HepG2 (cell line): ENCODE results near the gene CYP2U1. TPM values are rescaled to one million over a fixed set of nuclear protein-coding genes. Genes with fewer than 3 reads are reported as not detected.

Source experiments
- AHR ChIP-seq: IDR thresholded peaks from 2 replicates; pipeline ENCODE4 v1.6.1; 2018; ENCODE audit warnings: missing genetic modification reagents, missing compliant biosample characterization
- CENPT ChIP-seq: sonication (generic); formaldehyde crosslinking; IDR thresholded peaks from 2 replicates; pipeline ENCODE4 v1.8.0; 2022; ENCODE audit warnings: low read depth, mild to moderate bottlenecking, moderate library complexity, missing genetic modification reagents
- IKZF4 ChIP-seq: sonication (generic); formaldehyde crosslinking; IDR thresholded peaks from 2 replicates; pipeline ENCODE4 v1.5.1; 2020; ENCODE audit warnings: borderline replicate concordance, mild to moderate bottlenecking, low read depth, missing genetic modification reagents; ENCODE audit errors: not compliant biosample characterization
- KAT7 ChIP-seq: IDR thresholded peaks from 2 replicates; pipeline ENCODE4 v1.6.1; 2018; ENCODE audit warnings: borderline replicate concordance, missing compliant biosample characterization
- NFKB2 ChIP-seq: sonication (generic); formaldehyde crosslinking; IDR thresholded peaks from 2 replicates; pipeline ENCODE4 v1.4.0; 2020; ENCODE audit warnings: missing genetic modification reagents, borderline replicate concordance
- NONO ChIP-seq, 2 experiments: fragments of 450-650 bp in 1 of 2; sonication (generic) in 1 of 2; formaldehyde crosslinking in 1 of 2; IDR thresholded peaks in 1 of 2; conservative IDR thresholded peaks in 1 of 2; 2 replicates each; pipeline versions ENCODE4 v1.6.1 to v1.8.0; 2017 to 2022; ENCODE audit warnings: mild to moderate bottlenecking in 1 of 2, missing genetic modification reagents in 1 of 2, moderate library complexity in 1 of 2
- ZNF44 ChIP-seq: sonication (generic); formaldehyde crosslinking; IDR thresholded peaks from 2 replicates; pipeline ENCODE4 v1.5.1; 2020; ENCODE audit warnings: mild to moderate bottlenecking, missing genetic modification reagents
- ZNF547 ChIP-seq: sonication (generic); formaldehyde crosslinking; IDR thresholded peaks from 2 replicates; pipeline ENCODE4 v1.5.1; 2020; ENCODE audit warnings: mild to moderate bottlenecking, missing genetic modification reagents
- ZNF589 ChIP-seq: sonication (generic); formaldehyde crosslinking; conservative IDR thresholded peaks from 2 replicates; pipeline ENCODE4 v1.8.0; 2022; ENCODE audit warnings: mild to moderate bottlenecking, moderate library complexity, missing genetic modification reagents
- ZNF775 ChIP-seq: sonication (generic); formaldehyde crosslinking; IDR thresholded peaks from 2 replicates; pipeline ENCODE4 v1.4.0; 2020; ENCODE audit warnings: missing genetic modification reagents, mild to moderate bottlenecking, moderate library complexity, borderline replicate concordance
- ZNF780A ChIP-seq: sonication (generic); formaldehyde crosslinking; IDR thresholded peaks from 2 replicates; pipeline ENCODE4 v1.8.0; 2022; ENCODE audit warnings: mild to moderate bottlenecking, missing genetic modification reagents, moderate library complexity
- polyA plus RNA-seq, 8 experiments: library from polyadenylated mRNA; depleted of rRNA in 3 of 8; stranded (reverse) in 7 of 8; unstranded in 1 of 8; fragments of >200 nt; fragmentation: Illumina TruSeq in 4 of 8; extraction: Trizol in 4 of 8; gene quantifications; 2 replicates each; pipeline versions ENCODE4 v1.2.1 to v1.2.3, GENCODE V29; 2011 to 2016; ENCODE audit warnings: low read depth in 4 of 8, missing spikeins in 1 of 8, mixed read lengths in 1 of 8; ENCODE audit not compliant: insufficient read depth in 1 of 8
- total RNA-seq, 5 experiments: library from RNA; depleted of rRNA; stranded (reverse); fragments of >200 nt; fragmentation: Illumina TruSeq; extraction: Trizol; gene quantifications; 2 replicates each; pipeline ENCODE4 v1.2.3, GENCODE V29; 2016; ENCODE audit warnings: low read depth in 1 of 5
- TF ChIP-seq, protein P1 (sequence below): sonication (generic); formaldehyde crosslinking; IDR thresholded peaks from 2 replicates; pipeline ENCODE4 v1.4.0; 2020; ENCODE audit warnings: mild to moderate bottlenecking, missing genetic modification reagents, borderline replicate concordance
- TF ChIP-seq, protein P2 (sequence below): sonication (generic); formaldehyde crosslinking; IDR thresholded peaks from 2 replicates; pipeline ENCODE4 v1.5.1; 2020; ENCODE audit warnings: missing genetic modification reagents, mild to moderate bottlenecking, borderline replicate concordance
- TF ChIP-seq, protein P3 (sequence below): sonication (generic); formaldehyde crosslinking; IDR thresholded peaks from 2 replicates; pipeline ENCODE4 v1.4.0; 2020; ENCODE audit warnings: missing genetic modification reagents
- TF ChIP-seq, protein P4 (sequence below): IDR thresholded peaks from 2 replicates; pipeline ENCODE4 v1.6.1; 2016

Gene CYP2U1
- total and polyA plus RNA-seq, 2 of the 13 experiments (the other 11 are each of a cell fraction or from before 2014, with no cell fraction given) = 1.4 to 3.4 TPM

DNA sequence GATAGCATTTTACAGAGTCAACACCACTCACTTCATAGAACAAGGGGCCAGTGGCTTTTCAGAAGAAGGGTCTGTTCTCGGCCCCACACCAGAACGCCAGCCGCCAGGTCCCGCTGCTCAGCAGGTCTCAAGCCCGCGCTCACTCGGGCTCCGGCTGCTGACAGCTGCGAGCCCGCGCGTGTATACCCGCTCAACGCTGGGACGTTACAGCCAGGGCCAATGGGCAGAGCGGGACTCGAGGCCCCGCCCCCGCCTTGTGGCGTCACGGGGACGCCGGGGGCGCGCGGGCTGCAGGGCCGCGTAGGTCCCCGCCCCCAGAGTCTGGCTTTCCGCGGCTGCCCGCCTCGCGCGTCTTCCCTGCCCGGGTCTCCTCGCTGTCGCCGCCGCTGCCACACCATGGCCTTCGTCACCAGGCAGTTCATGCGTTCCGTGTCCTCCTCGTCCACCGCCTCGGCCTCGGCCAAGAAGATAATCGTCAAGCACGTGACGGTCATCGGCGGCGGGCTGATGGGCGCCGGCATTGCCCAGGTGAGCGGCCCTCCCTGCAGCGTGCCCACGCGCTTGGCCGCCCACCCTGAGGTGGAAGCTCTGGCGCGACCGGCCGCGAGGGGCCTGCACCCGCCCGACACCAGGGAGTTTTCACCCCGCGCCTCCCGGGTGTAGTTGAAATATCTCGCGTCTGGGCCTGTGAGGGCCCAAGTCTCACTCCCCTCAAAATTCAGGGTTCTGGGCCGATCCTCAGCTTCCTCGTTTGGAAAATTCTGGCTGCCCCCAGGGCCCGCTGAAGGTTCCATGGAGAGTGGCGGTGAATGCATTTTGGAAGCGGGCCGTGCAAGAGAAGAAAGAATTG, 58.4 kb downstream of the CYP2U1 start, which contains the start of gene HADH (continued):
- TF ChIP-seq IKZF4 (CRISPR knock-in tag) = no peak
- TF ChIP-seq ZNF44 (CRISPR knock-in tag) = peak; percentile 81; the same call in 1 of the 2 replicates
- TF ChIP-seq, protein P1, sequence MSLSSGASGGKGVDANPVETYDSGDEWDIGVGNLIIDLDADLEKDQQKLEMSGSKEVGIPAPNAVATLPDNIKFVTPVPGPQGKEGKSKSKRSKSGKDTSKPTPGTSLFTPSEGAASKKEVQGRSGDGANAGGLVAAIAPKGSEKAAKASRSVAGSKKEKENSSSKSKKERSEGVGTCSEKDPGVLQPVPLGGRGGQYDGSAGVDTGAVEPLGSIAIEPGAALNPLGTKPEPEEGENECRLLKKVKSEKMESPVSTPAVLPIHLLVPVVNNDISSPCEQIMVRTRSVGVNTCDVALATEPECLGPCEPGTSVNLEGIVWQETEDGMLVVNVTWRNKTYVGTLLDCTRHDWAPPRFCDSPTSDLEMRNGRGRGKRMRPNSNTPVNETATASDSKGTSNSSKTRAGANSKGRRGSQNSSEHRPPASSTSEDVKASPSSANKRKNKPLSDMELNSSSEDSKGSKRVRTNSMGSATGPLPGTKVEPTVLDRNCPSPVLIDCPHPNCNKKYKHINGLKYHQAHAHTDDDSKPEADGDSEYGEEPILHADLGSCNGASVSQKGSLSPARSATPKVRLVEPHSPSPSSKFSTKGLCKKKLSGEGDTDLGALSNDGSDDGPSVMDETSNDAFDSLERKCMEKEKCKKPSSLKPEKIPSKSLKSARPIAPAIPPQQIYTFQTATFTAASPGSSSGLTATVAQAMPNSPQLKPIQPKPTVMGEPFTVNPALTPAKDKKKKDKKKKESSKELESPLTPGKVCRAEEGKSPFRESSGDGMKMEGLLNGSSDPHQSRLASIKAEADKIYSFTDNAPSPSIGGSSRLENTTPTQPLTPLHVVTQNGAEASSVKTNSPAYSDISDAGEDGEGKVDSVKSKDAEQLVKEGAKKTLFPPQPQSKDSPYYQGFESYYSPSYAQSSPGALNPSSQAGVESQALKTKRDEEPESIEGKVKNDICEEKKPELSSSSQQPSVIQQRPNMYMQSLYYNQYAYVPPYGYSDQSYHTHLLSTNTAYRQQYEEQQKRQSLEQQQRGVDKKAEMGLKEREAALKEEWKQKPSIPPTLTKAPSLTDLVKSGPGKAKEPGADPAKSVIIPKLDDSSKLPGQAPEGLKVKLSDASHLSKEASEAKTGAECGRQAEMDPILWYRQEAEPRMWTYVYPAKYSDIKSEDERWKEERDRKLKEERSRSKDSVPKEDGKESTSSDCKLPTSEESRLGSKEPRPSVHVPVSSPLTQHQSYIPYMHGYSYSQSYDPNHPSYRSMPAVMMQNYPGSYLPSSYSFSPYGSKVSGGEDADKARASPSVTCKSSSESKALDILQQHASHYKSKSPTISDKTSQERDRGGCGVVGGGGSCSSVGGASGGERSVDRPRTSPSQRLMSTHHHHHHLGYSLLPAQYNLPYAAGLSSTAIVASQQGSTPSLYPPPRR (CRISPR knock-in tag) = no peak
- TF ChIP-seq CENPT (CRISPR knock-in tag) = peak; percentile 38; the same call in 1 of the 2 replicates
- TF ChIP-seq ZNF589 = peak; percentile 93
- TF ChIP-seq AHR = peak; percentile 42; the same call in 1 of the 2 replicates
- TF ChIP-seq, protein P2, sequence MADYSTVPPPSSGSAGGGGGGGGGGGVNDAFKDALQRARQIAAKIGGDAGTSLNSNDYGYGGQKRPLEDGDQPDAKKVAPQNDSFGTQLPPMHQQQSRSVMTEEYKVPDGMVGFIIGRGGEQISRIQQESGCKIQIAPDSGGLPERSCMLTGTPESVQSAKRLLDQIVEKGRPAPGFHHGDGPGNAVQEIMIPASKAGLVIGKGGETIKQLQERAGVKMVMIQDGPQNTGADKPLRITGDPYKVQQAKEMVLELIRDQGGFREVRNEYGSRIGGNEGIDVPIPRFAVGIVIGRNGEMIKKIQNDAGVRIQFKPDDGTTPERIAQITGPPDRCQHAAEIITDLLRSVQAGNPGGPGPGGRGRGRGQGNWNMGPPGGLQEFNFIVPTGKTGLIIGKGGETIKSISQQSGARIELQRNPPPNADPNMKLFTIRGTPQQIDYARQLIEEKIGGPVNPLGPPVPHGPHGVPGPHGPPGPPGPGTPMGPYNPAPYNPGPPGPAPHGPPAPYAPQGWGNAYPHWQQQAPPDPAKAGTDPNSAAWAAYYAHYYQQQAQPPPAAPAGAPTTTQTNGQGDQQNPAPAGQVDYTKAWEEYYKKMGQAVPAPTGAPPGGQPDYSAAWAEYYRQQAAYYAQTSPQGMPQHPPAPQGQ (CRISPR knock-in tag) = no peak
- peak; percentile 83; the same call in 1 of the 2 replicates for TF ChIP-seq KAT7 (CRISPR knock-in tag)
- TF ChIP-seq, protein P3, sequence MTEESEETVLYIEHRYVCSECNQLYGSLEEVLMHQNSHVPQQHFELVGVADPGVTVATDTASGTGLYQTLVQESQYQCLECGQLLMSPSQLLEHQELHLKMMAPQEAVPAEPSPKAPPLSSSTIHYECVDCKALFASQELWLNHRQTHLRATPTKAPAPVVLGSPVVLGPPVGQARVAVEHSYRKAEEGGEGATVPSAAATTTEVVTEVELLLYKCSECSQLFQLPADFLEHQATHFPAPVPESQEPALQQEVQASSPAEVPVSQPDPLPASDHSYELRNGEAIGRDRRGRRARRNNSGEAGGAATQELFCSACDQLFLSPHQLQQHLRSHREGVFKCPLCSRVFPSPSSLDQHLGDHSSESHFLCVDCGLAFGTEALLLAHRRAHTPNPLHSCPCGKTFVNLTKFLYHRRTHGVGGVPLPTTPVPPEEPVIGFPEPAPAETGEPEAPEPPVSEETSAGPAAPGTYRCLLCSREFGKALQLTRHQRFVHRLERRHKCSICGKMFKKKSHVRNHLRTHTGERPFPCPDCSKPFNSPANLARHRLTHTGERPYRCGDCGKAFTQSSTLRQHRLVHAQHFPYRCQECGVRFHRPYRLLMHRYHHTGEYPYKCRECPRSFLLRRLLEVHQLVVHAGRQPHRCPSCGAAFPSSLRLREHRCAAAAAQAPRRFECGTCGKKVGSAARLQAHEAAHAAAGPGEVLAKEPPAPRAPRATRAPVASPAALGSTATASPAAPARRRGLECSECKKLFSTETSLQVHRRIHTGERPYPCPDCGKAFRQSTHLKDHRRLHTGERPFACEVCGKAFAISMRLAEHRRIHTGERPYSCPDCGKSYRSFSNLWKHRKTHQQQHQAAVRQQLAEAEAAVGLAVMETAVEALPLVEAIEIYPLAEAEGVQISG = peak; percentile 65
- no peak for TF ChIP-seq NONO (IDR thresholded peaks at IDR 0.05)
- peak; percentile 75 for TF ChIP-seq NONO (CRISPR knock-in tag; conservative IDR thresholded peaks at IDR 0.05)
- peak; percentile 75; the same call in 1 of the 2 replicates for TF ChIP-seq NFKB2
- TF ChIP-seq ZNF780A (CRISPR knock-in tag) = 0 out of 2 replicates have a peak, but pooled peaks have one; percentile 47
- TF ChIP-seq ZNF547 (CRISPR knock-in tag) = peak; percentile 85
- TF ChIP-seq ZNF775 (CRISPR knock-in tag) = no peak
- TF ChIP-seq, protein P4, sequence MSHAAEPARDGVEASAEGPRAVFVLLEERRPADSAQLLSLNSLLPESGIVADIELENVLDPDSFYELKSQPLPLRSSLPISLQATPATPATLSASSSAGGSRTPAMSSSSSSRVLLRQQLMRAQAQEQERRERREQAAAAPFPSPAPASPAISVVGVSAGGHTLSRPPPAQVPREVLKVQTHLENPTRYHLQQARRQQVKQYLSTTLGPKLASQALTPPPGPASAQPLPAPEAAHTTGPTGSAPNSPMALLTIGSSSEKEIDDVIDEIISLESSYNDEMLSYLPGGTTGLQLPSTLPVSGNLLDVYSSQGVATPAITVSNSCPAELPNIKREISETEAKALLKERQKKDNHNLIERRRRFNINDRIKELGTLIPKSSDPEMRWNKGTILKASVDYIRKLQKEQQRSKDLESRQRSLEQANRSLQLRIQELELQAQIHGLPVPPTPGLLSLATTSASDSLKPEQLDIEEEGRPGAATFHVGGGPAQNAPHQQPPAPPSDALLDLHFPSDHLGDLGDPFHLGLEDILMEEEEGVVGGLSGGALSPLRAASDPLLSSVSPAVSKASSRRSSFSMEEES = peak; percentile 6; the same call in 1 of the 2 replicates
